HCT116 (cell line): ENCODE results near the gene HLA-E. TPM values are rescaled to one million over a fixed set of nuclear protein-coding genes. Genes with fewer than 3 reads are reported as not detected.

Source experiments
- ATAC-seq: fragments of 200-7000 bp; cut with Tn5 transposase; 2 replicates; pipeline ENCODE4 v1.9.1; 2020; ENCODE audit warnings: mild to moderate bottlenecking, moderate library complexity
- BruUV-seq: library from RNA; stranded (reverse); fragments of 400-500 nt; replicated peaks from 2 replicates; lab custom pipeline; 2021; lab: Mats Ljungman, UMichigan
- CTCF ChIA-PET: fragments of 300-600 bp; sonication (Branson Sonifier 250); formaldehyde crosslinking; loops from one replicate; lab custom pipeline; 2021; ENCODE audit warnings: antibody characterized with exemption; lab: Charles Lee
- POLR2A ChIA-PET: fragments of 300-600, 350-600 bp; sonication (Branson Sonifier 250); formaldehyde crosslinking; loops from one replicate; lab custom pipeline; 2021; ENCODE audit warnings: antibody characterized with exemption; lab: Charles Lee
- RAD21 ChIA-PET, 2 experiments: fragments of 300-600 bp; sonication (Branson Sonifier 250); formaldehyde crosslinking; loops; one replicate each; lab custom pipeline; 2023; ENCODE audit warnings: low total read pairs in 2 of 2; ENCODE audit not compliant: uncharacterized antibody in 2 of 2, unreplicated experiment in 2 of 2, low non-redundant PET in 1 of 2; lab: Charles Lee
- DNase-seq: peaks from one replicate; pipeline ENCODE4 v3.0.0-alpha.2; 2010; ENCODE audit warnings: low read depth, low spot score
- H2AFZ ChIP-seq: fragments of 200-600 bp; shearing (Covaris generic), sonication (generic); 2 replicates; pipeline ENCODE4 v1.6.1; 2017; ENCODE audit warnings: low read depth, mixed run types, mixed read lengths, antibody characterized with exemption, low read length; ENCODE audit not compliant: poor library complexity, severe bottlenecking
- H3K27ac ChIP-seq: 2 replicates; pipeline ENCODE4 v1.5.1; 2012; ENCODE audit warnings: low read depth, low read length
- H3K27me3 ChIP-seq: fragments of 200-600 bp; sonication (generic); 2 replicates; pipeline ENCODE4 v1.6.1; 2016; ENCODE audit warnings: mixed run types, low read length, mixed read lengths; ENCODE audit not compliant: insufficient read depth
- H3K36me3 ChIP-seq, 2 experiments: fragments of 200-500 bp in 1 of 2; fragments of 200-600 bp in 1 of 2; sonication (Bioruptor generic) in 1 of 2; sonication (generic) in 1 of 2; 2 replicates each; pipeline versions ENCODE4 v1.5.1 to v1.6.1; 2014 to 2016; ENCODE audit warnings: low read length in 2 of 2, inconsistent platforms in 1 of 2, mixed read lengths in 1 of 2, mixed run types in 1 of 2; ENCODE audit not compliant: insufficient read depth in 2 of 2, control insufficient read depth in 1 of 2
- H3K4me1 ChIP-seq, 2 experiments: fragments of 200-600 bp in 1 of 2; sonication (generic) in 1 of 2; 2 replicates each; pipeline versions ENCODE4 v1.5.1 to v1.6.1; 2012 to 2017; ENCODE audit warnings: low read length in 2 of 2, inconsistent platforms in 1 of 2, mild to moderate bottlenecking in 1 of 2, mixed read lengths in 1 of 2, mixed run types in 1 of 2, moderate library complexity in 1 of 2; ENCODE audit not compliant: insufficient read depth in 2 of 2, control insufficient read depth in 1 of 2
- H3K4me2 ChIP-seq: fragments of 200-600 bp; sonication (generic); 2 replicates; pipeline ENCODE4 v1.6.1; 2017; ENCODE audit warnings: mixed run types, low read length, mixed read lengths
- H3K4me3 ChIP-seq, 2 experiments: fragments of 200-600 bp in 1 of 2; sonication (generic) in 1 of 2; replicated peaks in 1 of 2; 2 replicates each; pipeline ENCODE4 v1.5.1; 2011 to 2016; ENCODE audit warnings: low read length in 2 of 2, control low read depth in 1 of 2, low read depth in 1 of 2, mild to moderate bottlenecking in 1 of 2, mixed read lengths in 1 of 2, mixed run types in 1 of 2
- H3K79me2 ChIP-seq: fragments of 200-600 bp; sonication (generic); 2 replicates; pipeline ENCODE4 v1.6.1; 2017; ENCODE audit warnings: mild to moderate bottlenecking, mixed run types, low read length, moderate library complexity, mixed read lengths; ENCODE audit not compliant: insufficient read depth
- H3K9ac ChIP-seq: fragments of 200-600 bp; sonication (generic); 2 replicates; pipeline ENCODE4 v1.6.1; 2016; ENCODE audit warnings: low read length, mixed read lengths
- H3K9me2 ChIP-seq: fragments of 200-600 bp; sonication (generic), shearing (Covaris generic); 2 replicates; pipeline ENCODE4 v1.6.1; 2017; ENCODE audit warnings: mixed run types, mild to moderate bottlenecking, moderate library complexity; ENCODE audit not compliant: insufficient read depth
- H3K9me3 ChIP-seq, 2 experiments: fragments of 200-500 bp in 1 of 2; fragments of 200-600 bp in 1 of 2; sonication (Bioruptor generic) in 1 of 2; sonication (generic) in 1 of 2; 2 replicates each; pipeline ENCODE4 v1.6.1; 2014 to 2017; ENCODE audit warnings: low read length in 2 of 2, mixed read lengths in 2 of 2, inconsistent platforms in 1 of 2, low read depth in 1 of 2, mild to moderate bottlenecking in 1 of 2, mixed run types in 1 of 2, moderate library complexity in 1 of 2; ENCODE audit not compliant: control insufficient read depth in 1 of 2, insufficient read depth in 1 of 2
- H4K20me1 ChIP-seq: fragments of 200-600 bp; sonication (generic), shearing (Covaris generic); 2 replicates; pipeline ENCODE4 v1.6.1; 2017; ENCODE audit warnings: mixed run types, mild to moderate bottlenecking, moderate library complexity; ENCODE audit not compliant: insufficient read depth
- EGR1 ChIP-seq: IDR thresholded peaks from 2 replicates; pipeline ENCODE4 v1.6.1; 2012; ENCODE audit warnings: low read depth
- ELF1 ChIP-seq: IDR thresholded peaks from 2 replicates; pipeline ENCODE4 v1.6.1; 2012; ENCODE audit warnings: low read depth, borderline replicate concordance
- EZH2phosphoT487 ChIP-seq: fragments of 200-600 bp; IDR thresholded peaks from 2 replicates; pipeline ENCODE4 v1.6.1; 2018; ENCODE audit warnings: antibody characterized with exemption, borderline replicate concordance
- FOSL1 ChIP-seq: IDR thresholded peaks from 2 replicates; pipeline ENCODE4 v1.6.1; 2012; ENCODE audit warnings: low read depth
- POLR2A ChIP-seq: IDR thresholded peaks from 2 replicates; pipeline ENCODE4 v1.7.0; 2011; ENCODE audit warnings: borderline replicate concordance; ENCODE audit not compliant: insufficient read depth, insufficient read length; ENCODE audit errors: extremely low read depth
- RAD21 ChIP-seq: IDR thresholded peaks from 2 replicates; pipeline ENCODE4 v1.6.1; 2012; ENCODE audit warnings: low read depth, mild to moderate bottlenecking
- REST ChIP-seq: IDR thresholded peaks from 2 replicates; pipeline ENCODE4 v1.6.1; 2012; ENCODE audit warnings: low read depth
- SRF ChIP-seq: IDR thresholded peaks from 2 replicates; pipeline ENCODE4 v1.6.1; 2012; ENCODE audit warnings: low read depth
- YY1 ChIP-seq: IDR thresholded peaks from 2 replicates; pipeline ENCODE4 v1.6.1; 2011; ENCODE audit warnings: low read length, low read depth, moderate library complexity, mild to moderate bottlenecking; ENCODE audit not compliant: insufficient replicate concordance; ENCODE audit errors: extremely low read depth
- ZBTB33 ChIP-seq: IDR thresholded peaks from 2 replicates; pipeline ENCODE4 v1.6.1; 2011; ENCODE audit warnings: mild to moderate bottlenecking, low read length, moderate library complexity; ENCODE audit not compliant: insufficient replicate concordance; ENCODE audit errors: extremely low read depth
- ZFX ChIP-seq: fragments of 450-650 bp; IDR thresholded peaks from 2 replicates; pipeline ENCODE4 v1.6.1; 2017
- intact Hi-C: fragments of 100-400 bp; cut with micrococcal nuclease; formaldehyde crosslinking; loops from 2 replicates; pipeline ENCODE4 v1.10.0; 2022
- total RNA-seq: library from RNA; stranded (reverse); gene quantifications from one replicate; pipeline ENCODE4 v1.2.1, GENCODE V29; 2021; ENCODE audit not compliant: unreplicated experiment

The HLA-E gene
- total RNA-seq, 1 experiment from 2014 or later = 108 TPM

- intact Hi-C loops = loop anchor here (5.0 kb wide), 3 partner anchors 132 to 712 kb away; no protein-coding TSS in a partner anchor
- CTCF ChIA-PET = interaction anchor here (1.0 to 2.4 kb wide), 6 partner anchors 27 to 250 kb away, joined by 3 to 31 read pairs (median 6); no protein-coding TSS in a partner anchor
- DNase-seq = no peak
Measured at GRCh38 chr6:30480536-30481156, 8.7 kb upstream of the HLA-E start.

More at GRCh38 chr6:30480536-30481156, 8.7 kb upstream of the HLA-E start:
- H3K4me1 ChIP-seq = peaks cover 0 to 7% of the 10 kb centered on the region in 2 experiments; a peak in 1 of 4 replicates
- H2AFZ ChIP-seq = no peak overlapping the region
- no TSS peak for BruUV-seq
- TF ChIP-seq ZBTB33 (no peak), YY1 (no peak), FOSL1 (no peak), SRF (no peak), POLR2A (no peak), ZFX (no peak), EGR1 (no peak), ELF1 (no peak), EZH2phosphoT487 (no peak), REST (no peak), RAD21 (no peak)
- no peaks in the 10 kb centered on the region for H3K79me2 ChIP-seq
- no peaks in the 10 kb centered on the region for H3K36me3 ChIP-seq
- H3K27me3 ChIP-seq = no peaks in the 10 kb centered on the region
- H3K4me2 ChIP-seq = no peak overlapping the region
- ChIA-PET RAD21 (no interaction called here), POLR2A (no interaction called here)
- no peak overlapping the region for H3K9ac ChIP-seq
- no peaks in the 10 kb centered on the region for H3K9me3 ChIP-seq
- no peak overlapping the region for H3K4me3 ChIP-seq
- no peak overlapping the region for H3K27ac ChIP-seq
- H4K20me1 ChIP-seq = no peaks in the 10 kb centered on the region
- no peaks in the 10 kb centered on the region for H3K9me2 ChIP-seq
- ATAC-seq = no peak
